HepG2 (cell line): Measurements from ENCODE around the gene CCL13.

Experiments
- ELF4 ChIP-seq: sonication (generic); formaldehyde crosslinking; IDR thresholded peaks from 2 replicates; pipeline ENCODE4 v1.5.0; 2020; ENCODE audit warnings: missing genetic modification reagents, mild to moderate bottlenecking, moderate library complexity, borderline replicate concordance
- HNRNPH1 ChIP-seq: fragments of 200-400 bp; formaldehyde crosslinking; optimal IDR thresholded peaks from 2 replicates; pipeline ENCODE3; 2017; ENCODE audit warnings: mild to moderate bottlenecking, low read depth, low read length
- POLR2AphosphoS5 ChIP-seq: IDR thresholded peaks from 2 replicates; pipeline ENCODE4 v1.6.1; 2012; ENCODE audit warnings: low read depth, low read length
- SALL1 ChIP-seq: sonication (generic); formaldehyde crosslinking; IDR thresholded peaks from 2 replicates; pipeline ENCODE4 v1.8.0; 2022; ENCODE audit warnings: mild to moderate bottlenecking, missing genetic modification reagents
- SIN3A ChIP-seq: IDR thresholded peaks from 2 replicates; pipeline ENCODE4 v1.6.1; 2011; ENCODE audit warnings: low read depth, mild to moderate bottlenecking, control low read depth, low read length, borderline replicate concordance
- ZFAT ChIP-seq: sonication (generic); formaldehyde crosslinking; conservative IDR thresholded peaks from 2 replicates; pipeline ENCODE4 v1.8.1; 2023; ENCODE audit warnings: missing genetic modification reagents, inconsistent platforms
- ZNF24 ChIP-seq: fragments of 450-650 bp; IDR thresholded peaks from 2 replicates; pipeline ENCODE4 v1.6.1; 2017; ENCODE audit warnings: antibody characterized with exemption, mild to moderate bottlenecking
- ZNF619 ChIP-seq: sonication (generic); formaldehyde crosslinking; IDR thresholded peaks from 2 replicates; pipeline ENCODE4 v1.4.0; 2020; ENCODE audit warnings: mild to moderate bottlenecking, missing genetic modification reagents
- TF ChIP-seq, protein P1 (sequence below): sonication (generic); formaldehyde crosslinking; IDR thresholded peaks from 2 replicates; pipeline ENCODE4 v1.5.0; 2020; ENCODE audit warnings: mild to moderate bottlenecking, missing genetic modification reagents, moderate library complexity
- TF ChIP-seq, protein P2 (sequence below): sonication (generic); formaldehyde crosslinking; IDR thresholded peaks from 2 replicates; pipeline ENCODE4 v1.5.1; 2020; ENCODE audit warnings: missing genetic modification reagents, mild to moderate bottlenecking, borderline replicate concordance
- TF ChIP-seq, protein P3 (sequence below): sonication (generic); formaldehyde crosslinking; conservative IDR thresholded peaks from 2 replicates; pipeline ENCODE4 v1.4.0; 2020; ENCODE audit warnings: missing genetic modification reagents
- TF ChIP-seq, protein P4 (sequence below), 2 experiments: sonication (generic) in 1 of 2; formaldehyde crosslinking in 1 of 2; IDR thresholded peaks; 2 replicates each; pipeline versions ENCODE4 v1.5.1 to v1.6.1; 2011 to 2020; ENCODE audit warnings: borderline replicate concordance in 1 of 2, low read depth in 1 of 2, low read length in 1 of 2, mild to moderate bottlenecking in 1 of 2, missing genetic modification reagents in 1 of 2, moderate library complexity in 1 of 2
- TF ChIP-seq, protein P5 (sequence below): sonication (generic); formaldehyde crosslinking; IDR thresholded peaks from 2 replicates; pipeline ENCODE4 v1.8.0; 2022; ENCODE audit warnings: mild to moderate bottlenecking, missing genetic modification reagents, moderate library complexity

DNA sequence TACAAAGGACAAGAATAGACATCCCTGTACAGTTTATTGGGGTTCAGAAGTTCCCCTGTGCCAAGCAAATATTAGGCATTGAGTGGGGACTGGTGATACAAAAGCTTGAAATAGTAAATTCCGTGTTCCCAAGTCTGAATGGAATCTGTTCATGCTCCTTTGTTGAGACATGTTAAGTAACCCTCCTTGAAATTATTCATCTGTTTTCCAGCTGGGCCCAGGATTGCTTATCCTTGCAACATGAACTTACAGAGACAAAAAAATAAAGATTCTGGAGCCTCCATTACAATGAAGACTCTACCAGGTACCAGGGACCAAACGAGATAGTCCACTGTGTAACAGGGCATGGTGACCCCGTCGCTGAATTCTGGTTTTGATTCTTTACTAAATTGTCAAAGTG is 43.1 kb upstream of the CCL13 start:
- TF ChIP-seq ZNF24: no peak
- TF ChIP-seq, protein P1, sequence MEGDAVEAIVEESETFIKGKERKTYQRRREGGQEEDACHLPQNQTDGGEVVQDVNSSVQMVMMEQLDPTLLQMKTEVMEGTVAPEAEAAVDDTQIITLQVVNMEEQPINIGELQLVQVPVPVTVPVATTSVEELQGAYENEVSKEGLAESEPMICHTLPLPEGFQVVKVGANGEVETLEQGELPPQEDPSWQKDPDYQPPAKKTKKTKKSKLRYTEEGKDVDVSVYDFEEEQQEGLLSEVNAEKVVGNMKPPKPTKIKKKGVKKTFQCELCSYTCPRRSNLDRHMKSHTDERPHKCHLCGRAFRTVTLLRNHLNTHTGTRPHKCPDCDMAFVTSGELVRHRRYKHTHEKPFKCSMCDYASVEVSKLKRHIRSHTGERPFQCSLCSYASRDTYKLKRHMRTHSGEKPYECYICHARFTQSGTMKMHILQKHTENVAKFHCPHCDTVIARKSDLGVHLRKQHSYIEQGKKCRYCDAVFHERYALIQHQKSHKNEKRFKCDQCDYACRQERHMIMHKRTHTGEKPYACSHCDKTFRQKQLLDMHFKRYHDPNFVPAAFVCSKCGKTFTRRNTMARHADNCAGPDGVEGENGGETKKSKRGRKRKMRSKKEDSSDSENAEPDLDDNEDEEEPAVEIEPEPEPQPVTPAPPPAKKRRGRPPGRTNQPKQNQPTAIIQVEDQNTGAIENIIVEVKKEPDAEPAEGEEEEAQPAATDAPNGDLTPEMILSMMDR (CRISPR knock-in tag): no peak
- TF ChIP-seq, protein P2, sequence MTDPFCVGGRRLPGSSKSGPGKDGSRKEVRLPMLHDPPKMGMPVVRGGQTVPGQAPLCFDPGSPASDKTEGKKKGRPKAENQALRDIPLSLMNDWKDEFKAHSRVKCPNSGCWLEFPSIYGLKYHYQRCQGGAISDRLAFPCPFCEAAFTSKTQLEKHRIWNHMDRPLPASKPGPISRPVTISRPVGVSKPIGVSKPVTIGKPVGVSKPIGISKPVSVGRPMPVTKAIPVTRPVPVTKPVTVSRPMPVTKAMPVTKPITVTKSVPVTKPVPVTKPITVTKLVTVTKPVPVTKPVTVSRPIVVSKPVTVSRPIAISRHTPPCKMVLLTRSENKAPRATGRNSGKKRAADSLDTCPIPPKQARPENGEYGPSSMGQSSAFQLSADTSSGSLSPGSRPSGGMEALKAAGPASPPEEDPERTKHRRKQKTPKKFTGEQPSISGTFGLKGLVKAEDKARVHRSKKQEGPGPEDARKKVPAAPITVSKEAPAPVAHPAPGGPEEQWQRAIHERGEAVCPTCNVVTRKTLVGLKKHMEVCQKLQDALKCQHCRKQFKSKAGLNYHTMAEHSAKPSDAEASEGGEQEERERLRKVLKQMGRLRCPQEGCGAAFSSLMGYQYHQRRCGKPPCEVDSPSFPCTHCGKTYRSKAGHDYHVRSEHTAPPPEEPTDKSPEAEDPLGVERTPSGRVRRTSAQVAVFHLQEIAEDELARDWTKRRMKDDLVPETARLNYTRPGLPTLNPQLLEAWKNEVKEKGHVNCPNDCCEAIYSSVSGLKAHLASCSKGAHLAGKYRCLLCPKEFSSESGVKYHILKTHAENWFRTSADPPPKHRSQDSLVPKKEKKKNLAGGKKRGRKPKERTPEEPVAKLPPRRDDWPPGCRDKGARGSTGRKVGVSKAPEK (CRISPR knock-in tag): no peak
- TF ChIP-seq POLR2AphosphoS5: no peak
- TF ChIP-seq HNRNPH1: no peak
- TF ChIP-seq ELF4 (CRISPR knock-in tag): no peak
- no peak for TF ChIP-seq ZFAT (CRISPR knock-in tag)
- TF ChIP-seq, protein P3, sequence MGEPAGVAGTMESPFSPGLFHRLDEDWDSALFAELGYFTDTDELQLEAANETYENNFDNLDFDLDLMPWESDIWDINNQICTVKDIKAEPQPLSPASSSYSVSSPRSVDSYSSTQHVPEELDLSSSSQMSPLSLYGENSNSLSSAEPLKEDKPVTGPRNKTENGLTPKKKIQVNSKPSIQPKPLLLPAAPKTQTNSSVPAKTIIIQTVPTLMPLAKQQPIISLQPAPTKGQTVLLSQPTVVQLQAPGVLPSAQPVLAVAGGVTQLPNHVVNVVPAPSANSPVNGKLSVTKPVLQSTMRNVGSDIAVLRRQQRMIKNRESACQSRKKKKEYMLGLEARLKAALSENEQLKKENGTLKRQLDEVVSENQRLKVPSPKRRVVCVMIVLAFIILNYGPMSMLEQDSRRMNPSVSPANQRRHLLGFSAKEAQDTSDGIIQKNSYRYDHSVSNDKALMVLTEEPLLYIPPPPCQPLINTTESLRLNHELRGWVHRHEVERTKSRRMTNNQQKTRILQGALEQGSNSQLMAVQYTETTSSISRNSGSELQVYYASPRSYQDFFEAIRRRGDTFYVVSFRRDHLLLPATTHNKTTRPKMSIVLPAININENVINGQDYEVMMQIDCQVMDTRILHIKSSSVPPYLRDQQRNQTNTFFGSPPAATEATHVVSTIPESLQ (CRISPR knock-in tag): no peak
- TF ChIP-seq, protein P4, sequence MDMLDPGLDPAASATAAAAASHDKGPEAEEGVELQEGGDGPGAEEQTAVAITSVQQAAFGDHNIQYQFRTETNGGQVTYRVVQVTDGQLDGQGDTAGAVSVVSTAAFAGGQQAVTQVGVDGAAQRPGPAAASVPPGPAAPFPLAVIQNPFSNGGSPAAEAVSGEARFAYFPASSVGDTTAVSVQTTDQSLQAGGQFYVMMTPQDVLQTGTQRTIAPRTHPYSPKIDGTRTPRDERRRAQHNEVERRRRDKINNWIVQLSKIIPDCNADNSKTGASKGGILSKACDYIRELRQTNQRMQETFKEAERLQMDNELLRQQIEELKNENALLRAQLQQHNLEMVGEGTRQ (IDR thresholded peaks at IDR 0.05; ENCODE audit: low read depth, low read length): no peak
- TF ChIP-seq, protein P4 (CRISPR knock-in tag; IDR thresholded peaks at IDR 0.05; ENCODE audit: borderline replicate concordance): no peak
- no peak for TF ChIP-seq ZNF619
- TF ChIP-seq, protein P5, sequence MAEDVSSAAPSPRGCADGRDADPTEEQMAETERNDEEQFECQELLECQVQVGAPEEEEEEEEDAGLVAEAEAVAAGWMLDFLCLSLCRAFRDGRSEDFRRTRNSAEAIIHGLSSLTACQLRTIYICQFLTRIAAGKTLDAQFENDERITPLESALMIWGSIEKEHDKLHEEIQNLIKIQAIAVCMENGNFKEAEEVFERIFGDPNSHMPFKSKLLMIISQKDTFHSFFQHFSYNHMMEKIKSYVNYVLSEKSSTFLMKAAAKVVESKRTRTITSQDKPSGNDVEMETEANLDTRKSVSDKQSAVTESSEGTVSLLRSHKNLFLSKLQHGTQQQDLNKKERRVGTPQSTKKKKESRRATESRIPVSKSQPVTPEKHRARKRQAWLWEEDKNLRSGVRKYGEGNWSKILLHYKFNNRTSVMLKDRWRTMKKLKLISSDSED (CRISPR knock-in tag): no peak
- TF ChIP-seq SIN3A: no peak
- no peak for TF ChIP-seq SALL1
